BJ (cell line): ENCODE results near the gene WRAP53. TPM values are rescaled to one million over a fixed set of nuclear protein-coding genes. Genes with fewer than 3 reads are reported as not detected.
"Not testable (repeated sequence)": the region's sequence is repeated elsewhere in the genome, so short reads cannot be mapped to it uniquely, and the experiment has no call there.

Experiments used
- CTCF ChIA-PET: fragments of 350-600 bp; formaldehyde crosslinking; extraction: SDS; loops from one replicate; lab custom pipeline; 2021; ENCODE audit warnings: antibody characterized with exemption, inconsistent platforms; lab: Yijun Ruan, JAX
- POLR2A ChIA-PET: fragments of 300-600 bp; sonication (Branson Sonifier 250); formaldehyde crosslinking; extraction: SDS; loops from one replicate; lab custom pipeline; 2021; ENCODE audit warnings: antibody characterized with exemption; lab: Charles Lee
- DNase-seq: peaks from one replicate; pipeline ENCODE4 v3.0.0-alpha.2; 2011; ENCODE audit warnings: low read depth
- H3K27me3 ChIP-seq: 2 replicates; pipeline ENCODE4 v1.6.0; 2011; ENCODE audit warnings: low read length; ENCODE audit not compliant: control insufficient read depth, insufficient read depth
- H3K36me3 ChIP-seq: 2 replicates; pipeline ENCODE4 v1.5.1; 2011; ENCODE audit warnings: low read length; ENCODE audit not compliant: control insufficient read depth, insufficient read depth
- H3K4me3 ChIP-seq: 2 replicates; pipeline ENCODE4 v1.5.1; 2011; ENCODE audit warnings: low read depth, mild to moderate bottlenecking, control low read depth, low read length
- CTCF ChIP-seq: IDR thresholded peaks from 2 replicates; pipeline ENCODE4 v1.5.1; 2011; ENCODE audit warnings: low read depth, mild to moderate bottlenecking, control low read depth, inconsistent platforms, low read length, moderate library complexity; ENCODE audit not compliant: insufficient read depth
- polyA minus RNA-seq: library from RNA; depleted of rRNA, polyadenylated mRNA; stranded (reverse); fragments of >200 nt; gene quantifications from 2 replicates; pipeline ENCODE4 v1.2.3, GENCODE V29; 2011; rRNA and poly(A)+ RNA removed
- polyA plus RNA-seq: library from polyadenylated mRNA; depleted of rRNA; stranded (reverse); fragments of >200 nt; gene quantifications from 2 replicates; pipeline ENCODE4 v1.2.3, GENCODE V29; 2011; rRNA removed

Gene WRAP53
- polyA plus RNA-seq (5.8 and 7.9 TPM in 2 replicates), polyA minus RNA-seq (6.3 and 7.2 TPM in 2 replicates)

- peaks cover 1% of the 10 kb centered on the region; the same call in 1 of the 2 replicates for H3K36me3 ChIP-seq
- TF ChIP-seq CTCF, result peak; percentile 99
- DNase-seq, result peak; percentile 98
- ChIA-PET CTCF (interaction anchor here (0.6 to 5.2 kb wide), 46 partner anchors 12 to 642 kb away, joined by 3 to 91 read pairs (median 4); partner anchors contain the start of genes ATP1B2, CD68, DNAH2 and FXR2), POLR2A (interaction anchor here (0.5 to 1.4 kb wide), 5 partner anchors 73 to 337 kb away, joined by 3 to 6 read pairs (median 5); no protein-coding TSS in a partner anchor)
- H3K27me3 ChIP-seq, result no peaks in the 10 kb centered on the region
- H3K4me3 ChIP-seq, result peak within 1 kb of the TSS; percentile 52
Observed at GRCh38 chr17:7687908-7688807, at the start of gene WRAP53. Gene WRAP53, plus strand, starts transcription at chr17:7688477. Its CDS starts 172 bp downstream, at chr17:7688649.

- Histone ChIP-seq H3K36me3 (no peaks in the 10 kb centered on the region), H3K27me3 (no peaks in the 10 kb centered on the region), H3K4me3 (no peak overlapping the region)
- ChIA-PET POLR2A (no interaction called here), CTCF (interaction anchor here (1.4 to 1.9 kb wide), 2 partner anchors 8 to 11 kb away, joined by 5 to 11 read pairs; no protein-coding TSS in a partner anchor)
- TF ChIP-seq CTCF, result no peak
- no peak for DNase-seq
Observed at GRCh38 chr17:7640783-7641182, 47.5 kb upstream of the WRAP53 start.

- H3K4me3 ChIP-seq, POLR2A ChIA-PET, DNase-seq, H3K36me3 ChIP-seq, H3K27me3 ChIP-seq: not testable (repeated sequence)
- CTCF ChIA-PET, result interaction anchor here (1.4 to 1.9 kb wide), 3 partner anchors 9 to 72 kb away, joined by 3 to 11 read pairs (median 5); no protein-coding TSS in a partner anchor
Observed at GRCh38 chr17:7641635-7642034, 46.6 kb upstream of the WRAP53 start.

- ChIA-PET CTCF (interaction anchor here (0.6 to 1.7 kb wide), 3 partner anchors 11 to 13 kb away, joined by 4 to 6 read pairs (median 4); no protein-coding TSS in a partner anchor), POLR2A (no interaction called here)
- TF ChIP-seq CTCF, result no peak
- no peaks in the 10 kb centered on the region for H3K36me3 ChIP-seq
- H3K27me3 ChIP-seq, result peaks cover 6% of the 10 kb centered on the region
- no peak overlapping the region for H3K4me3 ChIP-seq
- DNase-seq, result no peak
Observed at GRCh38 chr17:7644775-7645174, 43.5 kb upstream of the WRAP53 start.

- no peak for DNase-seq
- POLR2A ChIA-PET, result no interaction called here
- peaks cover 18% of the 10 kb centered on the region for H3K27me3 ChIP-seq
- CTCF ChIA-PET, result interaction anchor here (1.1 kb wide), 1 partner anchor 14 kb away, joined by 3 read pairs; no protein-coding TSS in a partner anchor
- H3K4me3 ChIP-seq, result no peak overlapping the region
- no peaks in the 10 kb centered on the region for H3K36me3 ChIP-seq
- no peak for TF ChIP-seq CTCF
Observed at GRCh38 chr17:7646457-7646856, 41.8 kb upstream of the WRAP53 start.
